Parathyroid adenoma (tissue), 2 donors: ENCODE results near the gene GRM8.

Experiments used
- H2AFZ ChIP-seq: fragments of 300-600 bp; sonication (generic); one replicate; pipeline ENCODE4 v1.7.0; 2017; ENCODE audit warnings: antibody characterized with exemption, mild to moderate bottlenecking
- H3K27ac ChIP-seq: fragments of 300-600 bp; sonication (generic); one replicate; pipeline ENCODE4 v1.7.0; 2017
- H3K27me3 ChIP-seq: fragments of 300-600 bp; sonication (generic); one replicate; pipeline ENCODE4 v1.7.0; 2017; ENCODE audit warnings: low read length; ENCODE audit not compliant: control insufficient read depth, insufficient read depth
- H3K36me3 ChIP-seq: fragments of 300-600 bp; sonication (generic); one replicate; pipeline ENCODE4 v1.7.0; 2017; ENCODE audit warnings: low read length; ENCODE audit not compliant: control insufficient read depth, insufficient read depth
- H3K4me1 ChIP-seq: fragments of 300-600 bp; sonication (generic); one replicate; pipeline ENCODE4 v1.7.0; 2017; ENCODE audit warnings: control low read depth
- H3K4me2 ChIP-seq: fragments of 300-600 bp; sonication (generic); one replicate; pipeline ENCODE4 v1.7.0; 2017; ENCODE audit warnings: low read length
- H3K4me3 ChIP-seq: fragments of 300-600 bp; sonication (generic); one replicate; pipeline ENCODE4 v1.7.0; 2017; ENCODE audit warnings: low read depth, low read length
- H3K79me2 ChIP-seq: fragments of 300-600 bp; sonication (generic); one replicate; pipeline ENCODE4 v1.7.0; 2017; ENCODE audit warnings: control low read depth
- H3K9ac ChIP-seq: fragments of 300-600 bp; sonication (generic); one replicate; pipeline ENCODE4 v1.7.0; 2017; ENCODE audit warnings: mild to moderate bottlenecking
- H3K9me3 ChIP-seq: fragments of 300-600 bp; sonication (generic); one replicate; pipeline ENCODE4 v1.7.0; 2017; ENCODE audit warnings: low read length; ENCODE audit not compliant: control insufficient read depth
- CTCF ChIP-seq: fragments of 300-600 bp; sonication (generic); IDR thresholded peaks from one replicate; pipeline ENCODE4 v1.7.0; 2017; ENCODE audit warnings: antibody characterized with exemption, mild to moderate bottlenecking
- donor health status: primary hyperparathyroidism.

GRM8 gene

GRCh38 chr7:127059475-127059874 is 193.3 kb downstream of the GRM8 start:
- Histone ChIP-seq H2AFZ (no peak overlapping the region), H3K9ac (no peak overlapping the region), H3K27ac (no peak overlapping the region), H3K4me2 (no peak overlapping the region), H3K79me2 (no peaks in the 10 kb centered on the region), H3K36me3 (no peaks in the 10 kb centered on the region), H3K27me3 (no peaks in the 10 kb centered on the region), H3K4me1 (no peaks in the 10 kb centered on the region), H3K9me3 (no peaks in the 10 kb centered on the region), H3K4me3 (no peak overlapping the region)
- TF ChIP-seq CTCF: no peak

- Histone ChIP-seq H3K27me3 (no peaks in the 10 kb centered on the region), H3K36me3 (no peaks in the 10 kb centered on the region), H3K79me2 (no peaks in the 10 kb centered on the region), H3K9ac (no peak overlapping the region), H3K27ac (no peak overlapping the region), H3K4me2 (no peak overlapping the region), H3K4me1 (no peaks in the 10 kb centered on the region), H3K4me3 (no peak overlapping the region), H2AFZ (no peak overlapping the region), H3K9me3 (no peaks in the 10 kb centered on the region)
- TF ChIP-seq CTCF: no peak
Measured at GRCh38 chr7:127057918-127058317, 194.8 kb downstream of the GRM8 start.

- no peak overlapping the region for H3K4me2 ChIP-seq
- H2AFZ ChIP-seq: no peak overlapping the region
- no peaks in the 10 kb centered on the region for H3K9me3 ChIP-seq
- H3K79me2 ChIP-seq: no peaks in the 10 kb centered on the region
- no peaks in the 10 kb centered on the region for H3K4me1 ChIP-seq
- H3K4me3 ChIP-seq: no peak overlapping the region
- no peaks in the 10 kb centered on the region for H3K36me3 ChIP-seq
- no peak overlapping the region for H3K9ac ChIP-seq
- H3K27me3 ChIP-seq: no peaks in the 10 kb centered on the region
- TF ChIP-seq CTCF: no peak
- H3K27ac ChIP-seq: no peak overlapping the region
Measured at GRCh38 chr7:127056202-127056601, 196.5 kb downstream of the GRM8 start.

- Histone ChIP-seq H3K27me3 (no peaks in the 10 kb centered on the region), H3K4me1 (no peaks in the 10 kb centered on the region), H3K9me3 (no peaks in the 10 kb centered on the region), H3K79me2 (no peaks in the 10 kb centered on the region), H3K36me3 (no peaks in the 10 kb centered on the region), H2AFZ (no peak overlapping the region), H3K27ac (no peak overlapping the region), H3K9ac (no peak overlapping the region), H3K4me3 (no peak overlapping the region), H3K4me2 (no peak overlapping the region)
- TF ChIP-seq CTCF: no peak
Measured at GRCh38 chr7:127047521-127047920, 205.2 kb downstream of the GRM8 start.

GRCh38 chr7:127041689-127042452 is 210.9 kb downstream of the GRM8 start:
- TF ChIP-seq CTCF: no peak
- no peak overlapping the region for H3K9ac ChIP-seq
- no peak overlapping the region for H3K27ac ChIP-seq
- no peak overlapping the region for H2AFZ ChIP-seq
- no peaks in the 10 kb centered on the region for H3K79me2 ChIP-seq
- H3K27me3 ChIP-seq: no peaks in the 10 kb centered on the region
- H3K4me2 ChIP-seq: no peak overlapping the region
- H3K9me3 ChIP-seq: no peaks in the 10 kb centered on the region
- no peaks in the 10 kb centered on the region for H3K36me3 ChIP-seq
- no peak overlapping the region for H3K4me3 ChIP-seq
- no peaks in the 10 kb centered on the region for H3K4me1 ChIP-seq
